Neural cell (in vitro differentiated cells): Measurements from ENCODE around the gene POLE4.

Experiments
- EP300 ChIP-seq: fragments of 450-650 bp; conservative IDR thresholded peaks from 2 replicates; pipeline ENCODE4 v1.6.1; 2014; ENCODE audit warnings: antibody characterized with exemption, mild to moderate bottlenecking, moderate library complexity; ENCODE audit not compliant: poor library complexity, severe bottlenecking
- RAD21 ChIP-seq: fragments of 450-650 bp; conservative IDR thresholded peaks from 2 replicates; pipeline ENCODE4 v1.6.1; 2014; ENCODE audit warnings: antibody characterized with exemption, mild to moderate bottlenecking, moderate library complexity
- TF ChIP-seq, protein P1 (sequence below): fragments of 450-650 bp; IDR thresholded peaks from 2 replicates; pipeline ENCODE4 v1.5.1; 2014; ENCODE audit warnings: antibody characterized with exemption, mild to moderate bottlenecking, moderate library complexity; ENCODE audit not compliant: poor library complexity, severe bottlenecking
- TF ChIP-seq, protein P2 (sequence below): IDR thresholded peaks from 2 replicates; pipeline ENCODE4 v1.6.1; 2012; ENCODE audit warnings: borderline replicate concordance

DNA sequence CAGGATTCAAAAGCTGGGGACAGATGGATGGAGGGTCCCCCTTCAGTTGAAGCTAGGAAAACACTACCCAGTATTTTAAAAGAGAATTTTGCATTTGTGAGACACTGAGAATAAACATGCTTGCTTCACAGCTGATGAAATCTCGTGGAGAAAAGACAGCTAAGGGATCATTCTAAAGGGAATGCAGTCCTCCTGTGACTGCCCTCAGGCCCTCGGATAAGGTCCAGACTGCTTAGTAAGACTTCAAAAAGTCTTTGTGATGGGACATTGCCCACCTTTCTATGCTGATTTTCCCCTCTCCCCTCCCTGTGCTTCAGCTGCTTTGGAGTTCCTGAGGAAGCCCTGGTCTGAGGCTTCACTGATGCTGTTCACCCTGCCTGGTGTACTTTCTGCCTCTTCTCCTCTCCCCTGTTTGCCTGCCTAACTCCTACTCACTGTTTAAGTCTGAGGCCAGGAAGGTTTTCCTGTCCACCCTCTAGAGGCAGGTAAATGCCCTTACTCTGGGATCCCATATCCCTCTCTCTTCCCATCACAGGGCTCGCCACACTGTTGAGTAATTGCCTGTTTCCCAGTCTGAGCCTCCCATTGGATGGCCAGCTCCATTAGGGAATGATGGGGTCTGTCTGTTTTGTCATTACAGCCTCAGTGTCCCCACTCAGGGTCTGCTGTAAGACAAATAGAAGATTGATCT lies 26.6 kb downstream of the POLE4 start:
- TF ChIP-seq, protein P1, sequence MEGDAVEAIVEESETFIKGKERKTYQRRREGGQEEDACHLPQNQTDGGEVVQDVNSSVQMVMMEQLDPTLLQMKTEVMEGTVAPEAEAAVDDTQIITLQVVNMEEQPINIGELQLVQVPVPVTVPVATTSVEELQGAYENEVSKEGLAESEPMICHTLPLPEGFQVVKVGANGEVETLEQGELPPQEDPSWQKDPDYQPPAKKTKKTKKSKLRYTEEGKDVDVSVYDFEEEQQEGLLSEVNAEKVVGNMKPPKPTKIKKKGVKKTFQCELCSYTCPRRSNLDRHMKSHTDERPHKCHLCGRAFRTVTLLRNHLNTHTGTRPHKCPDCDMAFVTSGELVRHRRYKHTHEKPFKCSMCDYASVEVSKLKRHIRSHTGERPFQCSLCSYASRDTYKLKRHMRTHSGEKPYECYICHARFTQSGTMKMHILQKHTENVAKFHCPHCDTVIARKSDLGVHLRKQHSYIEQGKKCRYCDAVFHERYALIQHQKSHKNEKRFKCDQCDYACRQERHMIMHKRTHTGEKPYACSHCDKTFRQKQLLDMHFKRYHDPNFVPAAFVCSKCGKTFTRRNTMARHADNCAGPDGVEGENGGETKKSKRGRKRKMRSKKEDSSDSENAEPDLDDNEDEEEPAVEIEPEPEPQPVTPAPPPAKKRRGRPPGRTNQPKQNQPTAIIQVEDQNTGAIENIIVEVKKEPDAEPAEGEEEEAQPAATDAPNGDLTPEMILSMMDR, result no peak
- TF ChIP-seq, protein P2, sequence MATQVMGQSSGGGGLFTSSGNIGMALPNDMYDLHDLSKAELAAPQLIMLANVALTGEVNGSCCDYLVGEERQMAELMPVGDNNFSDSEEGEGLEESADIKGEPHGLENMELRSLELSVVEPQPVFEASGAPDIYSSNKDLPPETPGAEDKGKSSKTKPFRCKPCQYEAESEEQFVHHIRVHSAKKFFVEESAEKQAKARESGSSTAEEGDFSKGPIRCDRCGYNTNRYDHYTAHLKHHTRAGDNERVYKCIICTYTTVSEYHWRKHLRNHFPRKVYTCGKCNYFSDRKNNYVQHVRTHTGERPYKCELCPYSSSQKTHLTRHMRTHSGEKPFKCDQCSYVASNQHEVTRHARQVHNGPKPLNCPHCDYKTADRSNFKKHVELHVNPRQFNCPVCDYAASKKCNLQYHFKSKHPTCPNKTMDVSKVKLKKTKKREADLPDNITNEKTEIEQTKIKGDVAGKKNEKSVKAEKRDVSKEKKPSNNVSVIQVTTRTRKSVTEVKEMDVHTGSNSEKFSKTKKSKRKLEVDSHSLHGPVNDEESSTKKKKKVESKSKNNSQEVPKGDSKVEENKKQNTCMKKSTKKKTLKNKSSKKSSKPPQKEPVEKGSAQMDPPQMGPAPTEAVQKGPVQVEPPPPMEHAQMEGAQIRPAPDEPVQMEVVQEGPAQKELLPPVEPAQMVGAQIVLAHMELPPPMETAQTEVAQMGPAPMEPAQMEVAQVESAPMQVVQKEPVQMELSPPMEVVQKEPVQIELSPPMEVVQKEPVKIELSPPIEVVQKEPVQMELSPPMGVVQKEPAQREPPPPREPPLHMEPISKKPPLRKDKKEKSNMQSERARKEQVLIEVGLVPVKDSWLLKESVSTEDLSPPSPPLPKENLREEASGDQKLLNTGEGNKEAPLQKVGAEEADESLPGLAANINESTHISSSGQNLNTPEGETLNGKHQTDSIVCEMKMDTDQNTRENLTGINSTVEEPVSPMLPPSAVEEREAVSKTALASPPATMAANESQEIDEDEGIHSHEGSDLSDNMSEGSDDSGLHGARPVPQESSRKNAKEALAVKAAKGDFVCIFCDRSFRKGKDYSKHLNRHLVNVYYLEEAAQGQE, result no peak
- TF ChIP-seq EP300, result no peak
- no peak for TF ChIP-seq RAD21
